ENCODE measurements around the gene CTNNA1. TPM values are rescaled to one million over a fixed set of nuclear protein-coding genes. Genes with fewer than 3 reads are reported as not detected.

The CTNNA1 gene
- total and polyA plus RNA-seq, 4 donors: 115 to 480 (median 302) TPM

- 91 to 92% methylated on average over 4 of the region's 4 CpGs for WGBS, 2 donors
- H3K4me1 ChIP-seq (ENCODE audit: control insufficient read depth in 5 of 5, insufficient read depth in 5 of 5, low read length in 5 of 5): peaks cover 0 to 57% (median 33%) of the 10 kb centered on the region in 5 donors
- peak in 2 of 3 donors; percentile 45 to 48 for DNase-seq
- no peak overlapping the region for H3K27ac ChIP-seq (ENCODE audit: low read depth in 1 of 2, low read length in 1 of 2)
- ATAC-seq (ENCODE audit: insufficient read depth, low FRiP score): no peak
- no peaks in the 10 kb centered on the region for H3K9me3 ChIP-seq (ENCODE audit: control insufficient read depth in 4 of 4, insufficient read depth in 3 of 4, low read length in 3 of 4)
- TF ChIP-seq CTCF (IDR thresholded peaks at IDR 0.05; ENCODE audit: control extremely low read depth, extremely low read depth): no peak
- H3K9ac ChIP-seq (ENCODE audit: insufficient read depth in 1 of 2, low read length in 2 of 2): no peak overlapping the region
- H3K4me3 ChIP-seq: no peak overlapping the region
- no peaks in the 10 kb centered on the region for H3K36me3 ChIP-seq (ENCODE audit: control insufficient read depth in 4 of 4, insufficient read depth in 4 of 4, low read length in 4 of 4)
- H3K27me3 ChIP-seq (ENCODE audit: control insufficient read depth in 3 of 3, insufficient read depth in 3 of 3, low read length in 2 of 3): no peaks in the 10 kb centered on the region
Measured at GRCh38 chr5:138962614-138963370, 209.6 kb downstream of the CTNNA1 start.

- Histone ChIP-seq H3K27ac (ENCODE audit: low read depth in 1 of 2, low read length in 1 of 2) (no peak overlapping the region), H3K9me3 (ENCODE audit: control insufficient read depth in 4 of 4, insufficient read depth in 3 of 4, low read length in 3 of 4) (no peaks in the 10 kb centered on the region), H3K36me3 (ENCODE audit: control insufficient read depth in 4 of 4, insufficient read depth in 4 of 4, low read length in 4 of 4) (no peaks in the 10 kb centered on the region), H3K4me1 (ENCODE audit: control insufficient read depth in 5 of 5, insufficient read depth in 5 of 5, low read length in 5 of 5) (peaks cover 0 to 57% (median 33%) of the 10 kb centered on the region in 5 donors), H3K9ac (ENCODE audit: insufficient read depth in 1 of 2, low read length in 2 of 2) (peak overlapping the region in 1 of 2 donors; percentile 54), H3K27me3 (ENCODE audit: control insufficient read depth in 3 of 3, insufficient read depth in 3 of 3, low read length in 2 of 3) (no peaks in the 10 kb centered on the region), H3K4me3 (no peak overlapping the region)
- 81 to 86% methylated on average over 13 of the region's 13 CpGs for WGBS, 2 donors
- ATAC-seq (ENCODE audit: insufficient read depth, low FRiP score): no peak
- DNase-seq: peak in 1 of 3 donors; percentile 22
- TF ChIP-seq CTCF (IDR thresholded peaks at IDR 0.05; ENCODE audit: control extremely low read depth, extremely low read depth): no peak
Measured at GRCh38 chr5:138963763-138964371, 210.6 kb downstream of the CTNNA1 start.

GRCh38 chr5:138964647-138965201, 211.5 kb downstream of the CTNNA1 start:
- H3K9me3 ChIP-seq (ENCODE audit: control insufficient read depth in 4 of 4, insufficient read depth in 3 of 4, low read length in 3 of 4): no peaks in the 10 kb centered on the region
- H3K4me3 ChIP-seq: no peak overlapping the region
- H3K36me3 ChIP-seq (ENCODE audit: control insufficient read depth in 4 of 4, insufficient read depth in 4 of 4, low read length in 4 of 4): no peaks in the 10 kb centered on the region
- H3K4me1 ChIP-seq (ENCODE audit: control insufficient read depth in 5 of 5, insufficient read depth in 5 of 5, low read length in 5 of 5): peaks cover 0 to 57% (median 33%) of the 10 kb centered on the region in 5 donors
- DNase-seq (peak; percentile 78 to 84 (median 83)), ATAC-seq (ENCODE audit: insufficient read depth, low FRiP score) (no peak)
- TF ChIP-seq CTCF (IDR thresholded peaks at IDR 0.05; ENCODE audit: control extremely low read depth, extremely low read depth): no peak
- H3K27ac ChIP-seq (ENCODE audit: low read depth in 1 of 2, low read length in 1 of 2): no peak overlapping the region
- WGBS, 2 donors: 65 to 68% methylated on average over 7 of the region's 7 CpGs
- H3K9ac ChIP-seq (ENCODE audit: insufficient read depth in 1 of 2, low read length in 2 of 2): peak overlapping the region in 1 of 2 donors; percentile 54
- no peaks in the 10 kb centered on the region for H3K27me3 ChIP-seq (ENCODE audit: control insufficient read depth in 3 of 3, insufficient read depth in 3 of 3, low read length in 2 of 3)

All from lung (tissue), 12 donors.